ENCODE measurements around the gene TNFRSF1A.

DNA sequence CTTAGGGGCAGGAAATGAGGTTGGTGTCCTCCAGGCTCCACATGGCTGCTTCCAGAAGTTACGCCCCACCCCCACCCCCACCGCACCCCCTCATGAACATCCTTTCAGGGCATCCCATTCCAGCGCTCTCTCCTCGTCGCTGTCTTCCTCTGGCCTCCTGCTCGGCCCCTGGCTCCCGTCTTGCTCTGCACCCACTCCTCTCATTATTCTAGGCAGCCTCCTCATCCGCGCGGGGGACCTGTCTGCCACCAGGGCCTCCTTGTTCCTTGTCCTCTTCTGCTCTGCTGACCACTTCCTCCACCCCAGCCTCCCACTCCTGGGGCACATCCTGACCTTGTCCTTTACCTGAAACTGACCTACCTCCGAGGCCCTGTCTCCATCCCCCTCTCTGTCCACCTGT lies 61.2 kb downstream of the TNFRSF1A start:
- TF ChIP-seq, protein P1, sequence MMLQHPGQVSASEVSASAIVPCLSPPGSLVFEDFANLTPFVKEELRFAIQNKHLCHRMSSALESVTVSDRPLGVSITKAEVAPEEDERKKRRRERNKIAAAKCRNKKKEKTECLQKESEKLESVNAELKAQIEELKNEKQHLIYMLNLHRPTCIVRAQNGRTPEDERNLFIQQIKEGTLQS (CRISPR knock-in tag; conservative IDR thresholded peaks at IDR 0.05), result no peak
- TF ChIP-seq, protein P2, sequence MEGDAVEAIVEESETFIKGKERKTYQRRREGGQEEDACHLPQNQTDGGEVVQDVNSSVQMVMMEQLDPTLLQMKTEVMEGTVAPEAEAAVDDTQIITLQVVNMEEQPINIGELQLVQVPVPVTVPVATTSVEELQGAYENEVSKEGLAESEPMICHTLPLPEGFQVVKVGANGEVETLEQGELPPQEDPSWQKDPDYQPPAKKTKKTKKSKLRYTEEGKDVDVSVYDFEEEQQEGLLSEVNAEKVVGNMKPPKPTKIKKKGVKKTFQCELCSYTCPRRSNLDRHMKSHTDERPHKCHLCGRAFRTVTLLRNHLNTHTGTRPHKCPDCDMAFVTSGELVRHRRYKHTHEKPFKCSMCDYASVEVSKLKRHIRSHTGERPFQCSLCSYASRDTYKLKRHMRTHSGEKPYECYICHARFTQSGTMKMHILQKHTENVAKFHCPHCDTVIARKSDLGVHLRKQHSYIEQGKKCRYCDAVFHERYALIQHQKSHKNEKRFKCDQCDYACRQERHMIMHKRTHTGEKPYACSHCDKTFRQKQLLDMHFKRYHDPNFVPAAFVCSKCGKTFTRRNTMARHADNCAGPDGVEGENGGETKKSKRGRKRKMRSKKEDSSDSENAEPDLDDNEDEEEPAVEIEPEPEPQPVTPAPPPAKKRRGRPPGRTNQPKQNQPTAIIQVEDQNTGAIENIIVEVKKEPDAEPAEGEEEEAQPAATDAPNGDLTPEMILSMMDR (IDR thresholded peaks at IDR 0.05), result no peak
- TF ChIP-seq E2F5 (CRISPR knock-in tag; IDR thresholded peaks at IDR 0.05), result no peak
